GM06990 (cell line): Measurements from ENCODE around the gene CKAP4.

Experiments
- DNase-seq: peaks from one replicate; pipeline ENCODE4 v3.0.0-alpha.2; 2011; ENCODE audit not compliant: insufficient read length; ENCODE audit errors: extremely low read depth
- H3K27me3 ChIP-seq: replicated peaks from 2 replicates; pipeline ENCODE4 v1.6.0; 2011; ENCODE audit warnings: low read length; ENCODE audit not compliant: control insufficient read depth, insufficient read depth
- H3K36me3 ChIP-seq: 2 replicates; pipeline ENCODE4 v1.5.1; 2011; ENCODE audit warnings: low read length; ENCODE audit not compliant: control insufficient read depth, insufficient read depth
- H3K4me3 ChIP-seq: replicated peaks from 2 replicates; pipeline ENCODE4 v1.5.1; 2011; ENCODE audit warnings: low read depth, mild to moderate bottlenecking, control low read depth, low read length
- CTCF ChIP-seq: IDR thresholded peaks from 2 replicates; pipeline ENCODE4 v1.5.1; 2011; ENCODE audit warnings: low read length, control low read depth, mild to moderate bottlenecking, inconsistent platforms; ENCODE audit not compliant: insufficient read depth, poor library complexity, severe bottlenecking

The CKAP4 gene

GRCh38 chr12:106247674-106248311 lies at the start of gene CKAP4:
TSS of gene CKAP4 (minus strand) at chr12:106248020. CDS start at chr12:106247851, 169 bp downstream.
- no peak for TF ChIP-seq CTCF
- peak; percentile 82 for DNase-seq
- H3K4me3 ChIP-seq, result peak within 1 kb of the TSS; percentile 85
- no peaks in the 10 kb centered on the region for H3K36me3 ChIP-seq
- H3K27me3 ChIP-seq, result no peaks in the 10 kb centered on the region

- H3K36me3 ChIP-seq, result no peaks in the 10 kb centered on the region
- no peak overlapping the region for H3K4me3 ChIP-seq
- TF ChIP-seq CTCF, result no peak
These were observed 49.3 kb upstream of the CKAP4 start for GRCh38 chr12:106297075-106297474.

GRCh38 chr12:106296179-106296877 lies 48.5 kb upstream of the CKAP4 start:
- no peak for TF ChIP-seq CTCF
- DNase-seq, result no peak
- no peaks in the 10 kb centered on the region for H3K27me3 ChIP-seq
- no peak overlapping the region for H3K4me3 ChIP-seq
- no peaks in the 10 kb centered on the region for H3K36me3 ChIP-seq

More at GRCh38 chr12:106297075-106297474, 49.3 kb upstream of the CKAP4 start:
- DNase-seq, result no peak
- H3K27me3 ChIP-seq, result no peaks in the 10 kb centered on the region

- TF ChIP-seq CTCF, result no peak
- DNase-seq, result no peak
- H3K27me3 ChIP-seq, result no peaks in the 10 kb centered on the region
- no peak overlapping the region for H3K4me3 ChIP-seq
- no peaks in the 10 kb centered on the region for H3K36me3 ChIP-seq
These were observed 44.5 kb upstream of the CKAP4 start for GRCh38 chr12:106292339-106292738.

- no peaks in the 10 kb centered on the region for H3K36me3 ChIP-seq
- no peak overlapping the region for H3K4me3 ChIP-seq
- no peaks in the 10 kb centered on the region for H3K27me3 ChIP-seq
- no peak for DNase-seq
- no peak for TF ChIP-seq CTCF
These were observed 43.5 kb upstream of the CKAP4 start for GRCh38 chr12:106291342-106291741.
